Forelimb muscle (tissue), 1 donor: ENCODE measurements around the gene RGS8. TPM values are rescaled to one million over a fixed set of nuclear protein-coding genes. Genes with fewer than 3 reads are reported as not detected.

Source experiments
- DNase-seq: peaks from one replicate; pipeline ENCODE4 v3.0.0-alpha.2; 2013; ENCODE audit warnings: low read depth
- polyA plus RNA-seq: library from polyadenylated mRNA; unstranded; fragments of 120-200 nt; gene quantifications from one replicate; pipeline ENCODE4 v1.2.1, GENCODE V29; 2013; ENCODE audit not compliant: insufficient read length

The RGS8 gene
- polyA plus RNA-seq, 1 donor: 0.04 TPM

GRCh38 chr1:182672487-182672836 lies 11.9 kb downstream of the RGS8 start:
- DNase-seq: no peak

- no peak for DNase-seq
These were observed 12.5 kb downstream of the RGS8 start for GRCh38 chr1:182671750-182672486.

GRCh38 chr1:182670032-182670749 lies 14.2 kb downstream of the RGS8 start:
- no peak for DNase-seq

GRCh38 chr1:182669266-182669665 lies 15.1 kb downstream of the RGS8 start:
- DNase-seq: no peak

GRCh38 chr1:182668521-182669054 lies 15.8 kb downstream of the RGS8 start:
- DNase-seq: no peak

- no peak for DNase-seq
These were observed 16.4 kb downstream of the RGS8 start for GRCh38 chr1:182667848-182668505.

GRCh38 chr1:182666706-182667105 lies 17.7 kb downstream of the RGS8 start:
- DNase-seq: peak; percentile 34

GRCh38 chr1:182664296-182664695 lies 20.1 kb downstream of the RGS8 start:
- DNase-seq: no peak

GRCh38 chr1:182662956-182663355 lies 21.4 kb downstream of the RGS8 start:
- DNase-seq: no peak

GRCh38 chr1:182662121-182662890 lies 22.1 kb downstream of the RGS8 start:
- no peak for DNase-seq

- no peak for DNase-seq
These were observed 26.3 kb downstream of the RGS8 start for GRCh38 chr1:182658055-182658454.

- no peak for DNase-seq
These were observed 27.5 kb downstream of the RGS8 start for GRCh38 chr1:182656842-182657397.

GRCh38 chr1:182653986-182654385 lies 30.4 kb downstream of the RGS8 start:
- no peak for DNase-seq

- no peak for DNase-seq
These were observed 31.5 kb downstream of the RGS8 start for GRCh38 chr1:182652933-182653332.

GRCh38 chr1:182651339-182651724 lies 33.1 kb downstream of the RGS8 start:
- peak; percentile 76 for DNase-seq

GRCh38 chr1:182650678-182651338 lies 33.6 kb downstream of the RGS8 start:
- no peak for DNase-seq

GRCh38 chr1:182649041-182649440 lies 35.3 kb downstream of the RGS8 start:
- DNase-seq: no peak

GRCh38 chr1:182646739-182647138 lies 37.6 kb downstream of the RGS8 start:
- no peak for DNase-seq

GRCh38 chr1:182644886-182645285 lies 39.5 kb downstream of the RGS8 start:
- no peak for DNase-seq

- DNase-seq: no peak
These were observed 40.7 kb downstream of the RGS8 start for GRCh38 chr1:182643699-182644098.

- no peak for DNase-seq
These were observed 41.9 kb downstream of the RGS8 start for GRCh38 chr1:182642461-182642860.
